Peyer's patch (tissue), 4 donors: Measurements from ENCODE around the gene TMEM132C. TPM values are rescaled to one million over a fixed set of nuclear protein-coding genes. Genes with fewer than 3 reads are reported as not detected.
A peak's percentile ranks its signal among the peaks of the same experiment; 100 is the strongest.

Source experiments
- DNase-seq, 3 donors: peaks; one replicate each; pipeline ENCODE4 v3.0.0-alpha.2; 2017 to 2019
- H3K27ac ChIP-seq, 4 donors: fragments of 200-600 bp; sonication (generic); one replicate each; pipeline ENCODE4 v1.5.1; 2016 to 2019
- H3K27me3 ChIP-seq, 2 donors: fragments of 200-600 bp; sonication (generic); one replicate each; pipeline ENCODE4 v1.5.1; 2019
- H3K36me3 ChIP-seq, 3 donors: fragments of 200-600 bp; sonication (generic); one replicate each; pipeline ENCODE4 v1.5.1; 2016 to 2019
- H3K4me1 ChIP-seq, 4 donors: fragments of 200-600 bp; sonication (generic); one replicate each; pipeline ENCODE4 v1.5.1; 2016 to 2019
- H3K4me3 ChIP-seq, 4 donors: fragments of 200-600 bp; sonication (generic); 1 replicate in 3 of 4; 2 replicates in 1 of 4; pipeline ENCODE4 v1.5.1; 2016 to 2019; ENCODE audit warnings: mild to moderate bottlenecking in 1 of 4
- H3K9me3 ChIP-seq, 4 donors: fragments of 200-600 bp; sonication (generic); one replicate each; pipeline ENCODE4 v1.5.1; 2016 to 2019; ENCODE audit warnings: mild to moderate bottlenecking in 1 of 4
- CTCF ChIP-seq, 6 experiments: fragments of 450-650 bp in 4 of 6; fragments of 200-600 bp in 2 of 6; sonication (generic) in 1 of 6; IDR thresholded peaks; one replicate each; pipeline ENCODE4 v1.5.1; 2017 to 2019; ENCODE audit warnings: antibody characterized with exemption in 6 of 6, mild to moderate bottlenecking in 3 of 6, moderate library complexity in 1 of 6
- POLR2A ChIP-seq, 2 donors: fragments of 450-650 bp; IDR thresholded peaks; one replicate each; pipeline ENCODE4 v1.5.1; 2017; ENCODE audit warnings: antibody characterized with exemption in 2 of 2, mild to moderate bottlenecking in 2 of 2, moderate library complexity in 2 of 2
- total RNA-seq, 4 donors: library from RNA; depleted of rRNA; stranded (reverse); fragments of >200 nt; gene quantifications; one replicate each; pipeline ENCODE4 v1.1.0, GENCODE V29; 2016

Gene TMEM132C
- total RNA-seq, 4 donors from 2014 or later: 0.88 to 5.0 (median 2.0) TPM

GRCh38 chr12:128381946-128382345 lies 115.0 kb downstream of the TMEM132C start:
- DNase-seq: no peak
- no peaks in the 10 kb centered on the region for H3K27me3 ChIP-seq
- H3K4me3 ChIP-seq: no peak overlapping the region
- H3K27ac ChIP-seq: no peak overlapping the region
- H3K9me3 ChIP-seq: no peaks in the 10 kb centered on the region
- no peak for TF ChIP-seq POLR2A (IDR thresholded peaks at IDR 0.05)
- TF ChIP-seq CTCF (IDR thresholded peaks at IDR 0.05): no peak
- H3K36me3 ChIP-seq: no peaks in the 10 kb centered on the region
- no peaks in the 10 kb centered on the region for H3K4me1 ChIP-seq

GRCh38 chr12:128382946-128383345 lies 116.0 kb downstream of the TMEM132C start:
- Histone ChIP-seq H3K27ac (no peak overlapping the region), H3K9me3 (no peaks in the 10 kb centered on the region), H3K27me3 (no peaks in the 10 kb centered on the region), H3K36me3 (no peaks in the 10 kb centered on the region), H3K4me1 (no peaks in the 10 kb centered on the region), H3K4me3 (no peak overlapping the region)
- DNase-seq: no peak
- no peak for TF ChIP-seq POLR2A (IDR thresholded peaks at IDR 0.05)
- no peak for TF ChIP-seq CTCF (IDR thresholded peaks at IDR 0.05)

DNA sequence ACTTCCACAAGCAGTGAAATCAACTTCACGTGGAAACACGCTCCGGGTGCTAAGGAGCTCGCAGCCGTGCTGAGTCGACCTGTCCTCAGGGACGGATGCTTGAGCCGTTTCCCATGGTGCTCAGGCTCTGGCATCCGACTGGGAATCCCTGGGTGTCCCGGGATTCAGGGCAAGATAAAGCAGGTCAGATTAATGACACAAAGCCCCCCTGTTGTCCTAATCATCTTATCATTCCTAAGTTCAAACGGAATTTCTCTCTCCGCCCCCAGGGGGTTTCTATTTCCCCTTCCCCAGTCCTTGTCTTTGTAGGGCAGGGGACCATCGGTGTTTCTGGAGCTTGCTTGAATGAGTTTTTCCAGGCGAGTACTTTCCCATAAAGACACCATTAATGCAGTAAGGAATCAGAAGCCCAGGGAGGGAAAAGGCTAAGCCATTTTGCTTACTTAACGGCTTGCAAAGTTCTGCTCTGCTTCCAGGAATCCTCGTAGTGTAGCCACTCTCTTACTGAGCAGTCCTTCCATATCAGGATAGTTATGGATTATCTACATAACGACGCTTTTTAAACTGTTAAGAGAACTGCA lies 116.5 kb downstream of the TMEM132C start:
- no peak for DNase-seq

GRCh38 chr12:128385736-128386135 lies 118.8 kb downstream of the TMEM132C start:
- Histone ChIP-seq H3K27ac (no peak overlapping the region), H3K9me3 (no peaks in the 10 kb centered on the region), H3K27me3 (no peaks in the 10 kb centered on the region), H3K36me3 (no peaks in the 10 kb centered on the region), H3K4me1 (no peaks in the 10 kb centered on the region), H3K4me3 (no peak overlapping the region)
- TF ChIP-seq POLR2A (IDR thresholded peaks at IDR 0.05) (no peak), CTCF (IDR thresholded peaks at IDR 0.05) (no peak)
- no peak for DNase-seq

More for the DNA sequence above, 116.5 kb downstream of the TMEM132C start:
- H3K4me3 ChIP-seq: no peak overlapping the region
- H3K4me1 ChIP-seq: no peaks in the 10 kb centered on the region
- H3K36me3 ChIP-seq: no peaks in the 10 kb centered on the region
- TF ChIP-seq CTCF (IDR thresholded peaks at IDR 0.05): no peak
- TF ChIP-seq POLR2A (IDR thresholded peaks at IDR 0.05): no peak
- H3K27me3 ChIP-seq: no peaks in the 10 kb centered on the region
- H3K27ac ChIP-seq: no peak overlapping the region
- no peaks in the 10 kb centered on the region for H3K9me3 ChIP-seq

DNA sequence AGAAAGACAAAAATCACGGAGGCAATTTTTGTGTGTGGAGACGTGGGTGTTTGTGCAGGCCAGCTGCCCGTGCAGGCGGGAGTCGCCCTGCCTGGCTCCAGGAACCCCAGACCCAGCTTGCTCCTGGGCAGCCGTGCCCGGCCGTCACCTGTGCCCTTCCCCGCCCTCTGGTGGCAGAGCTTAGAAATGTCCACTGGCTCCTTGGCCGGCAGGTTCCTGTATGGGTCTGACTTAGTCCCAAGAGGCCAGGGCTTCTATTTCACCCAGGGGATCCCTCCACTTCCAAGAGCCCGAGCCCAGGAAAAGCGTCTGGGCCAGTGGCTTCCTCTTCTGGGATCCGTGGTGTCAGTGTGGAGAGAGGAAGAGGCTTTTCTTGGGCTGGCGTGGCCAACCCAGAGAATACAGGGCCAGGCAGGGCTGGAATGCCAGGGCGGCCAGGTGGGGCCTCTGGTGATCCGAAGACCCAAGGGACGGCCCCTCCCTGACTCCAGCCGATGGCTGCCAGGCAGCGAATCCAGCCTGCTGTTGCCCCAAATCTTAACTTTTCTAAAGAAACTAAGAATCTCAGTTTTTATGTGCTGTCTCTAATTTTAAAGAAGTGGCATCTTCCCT lies 120.9 kb downstream of the TMEM132C start:
- Histone ChIP-seq H3K4me3 (no peak overlapping the region), H3K27ac (no peak overlapping the region), H3K9me3 (no peaks in the 10 kb centered on the region), H3K27me3 (no peaks in the 10 kb centered on the region), H3K4me1 (no peaks in the 10 kb centered on the region), H3K36me3 (no peaks in the 10 kb centered on the region)
- DNase-seq: peak in 1 of 3 donors; percentile 50
- no peak for TF ChIP-seq POLR2A (IDR thresholded peaks at IDR 0.05)
- peak in 4 of 6 experiments; percentile 32 to 39 (median 34) for TF ChIP-seq CTCF (IDR thresholded peaks at IDR 0.05)
